22Rv1 (cell line): ENCODE results near the gene SULT1C2.

Experiments
- H3K27ac ChIP-seq: fragments of 450-650 bp; 2 replicates; pipeline ENCODE4 v1.5.1; 2017
- ZFX ChIP-seq: fragments of 450-650 bp; IDR thresholded peaks from 2 replicates; pipeline ENCODE4 v1.6.1; 2017; ENCODE audit warnings: antibody characterized with exemption, borderline replicate concordance
- TF ChIP-seq, protein P1 (sequence below): fragments of 450-650 bp; IDR thresholded peaks from 2 replicates; pipeline ENCODE4 v1.5.1; 2017; ENCODE audit warnings: mild to moderate bottlenecking

The SULT1C2 gene

GRCh38 chr2:108329771-108330170, 41.1 kb downstream of the SULT1C2 start:
- TF ChIP-seq, protein P1, sequence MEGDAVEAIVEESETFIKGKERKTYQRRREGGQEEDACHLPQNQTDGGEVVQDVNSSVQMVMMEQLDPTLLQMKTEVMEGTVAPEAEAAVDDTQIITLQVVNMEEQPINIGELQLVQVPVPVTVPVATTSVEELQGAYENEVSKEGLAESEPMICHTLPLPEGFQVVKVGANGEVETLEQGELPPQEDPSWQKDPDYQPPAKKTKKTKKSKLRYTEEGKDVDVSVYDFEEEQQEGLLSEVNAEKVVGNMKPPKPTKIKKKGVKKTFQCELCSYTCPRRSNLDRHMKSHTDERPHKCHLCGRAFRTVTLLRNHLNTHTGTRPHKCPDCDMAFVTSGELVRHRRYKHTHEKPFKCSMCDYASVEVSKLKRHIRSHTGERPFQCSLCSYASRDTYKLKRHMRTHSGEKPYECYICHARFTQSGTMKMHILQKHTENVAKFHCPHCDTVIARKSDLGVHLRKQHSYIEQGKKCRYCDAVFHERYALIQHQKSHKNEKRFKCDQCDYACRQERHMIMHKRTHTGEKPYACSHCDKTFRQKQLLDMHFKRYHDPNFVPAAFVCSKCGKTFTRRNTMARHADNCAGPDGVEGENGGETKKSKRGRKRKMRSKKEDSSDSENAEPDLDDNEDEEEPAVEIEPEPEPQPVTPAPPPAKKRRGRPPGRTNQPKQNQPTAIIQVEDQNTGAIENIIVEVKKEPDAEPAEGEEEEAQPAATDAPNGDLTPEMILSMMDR = no peak
- TF ChIP-seq ZFX = no peak
- H3K27ac ChIP-seq = no peak overlapping the region

DNA sequence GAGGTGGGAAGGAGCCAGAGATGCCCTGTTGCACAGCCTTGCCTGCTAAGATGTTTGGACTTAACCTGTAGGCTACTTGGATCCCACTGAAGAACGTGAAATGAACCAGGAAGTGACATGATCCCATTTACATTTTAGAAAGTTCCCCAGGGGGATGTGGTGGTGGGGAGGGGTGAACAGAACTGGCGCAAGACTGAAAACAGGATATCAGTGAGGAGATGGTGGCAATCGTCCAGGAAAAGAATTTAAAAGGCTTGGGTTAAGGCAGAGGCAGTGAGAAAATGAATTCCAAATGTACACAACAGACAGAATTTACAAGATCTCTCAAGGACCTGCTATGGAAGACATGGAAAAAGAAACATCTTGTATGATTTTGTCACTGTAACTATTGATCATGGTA, 42.3 kb downstream of the SULT1C2 start:
- H3K27ac ChIP-seq = no peak overlapping the region
- TF ChIP-seq, protein P1 = no peak
- no peak for TF ChIP-seq ZFX

- TF ChIP-seq ZFX = no peak
- TF ChIP-seq, protein P1 = no peak
- no peak overlapping the region for H3K27ac ChIP-seq
Observed at GRCh38 chr2:108345951-108346350, 57.3 kb downstream of the SULT1C2 start.

DNA sequence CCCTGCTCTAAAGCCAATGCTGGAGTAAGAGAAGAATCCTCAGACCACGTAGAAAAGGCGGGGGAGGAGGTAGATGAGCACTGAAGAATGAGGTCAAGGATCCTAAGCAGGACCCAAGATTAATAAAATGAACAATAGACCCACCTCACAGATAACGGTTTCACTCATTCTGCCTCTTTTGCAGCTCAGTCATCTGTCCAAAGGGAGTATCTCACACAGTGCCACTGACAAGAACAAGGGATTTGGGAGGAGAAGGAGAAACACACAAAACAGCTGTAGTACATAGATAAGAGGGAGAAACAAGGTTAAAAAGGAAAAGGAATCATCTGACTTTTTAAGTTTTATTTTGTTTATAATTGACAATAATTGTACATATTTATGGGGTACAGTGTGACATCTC, 58.1 kb downstream of the SULT1C2 start:
- no peak overlapping the region for H3K27ac ChIP-seq
- no peak for TF ChIP-seq ZFX
- TF ChIP-seq, protein P1 = no peak

GRCh38 chr2:108347786-108348185, 59.1 kb downstream of the SULT1C2 start:
- no peak overlapping the region for H3K27ac ChIP-seq
- TF ChIP-seq, protein P1 = no peak

DNA sequence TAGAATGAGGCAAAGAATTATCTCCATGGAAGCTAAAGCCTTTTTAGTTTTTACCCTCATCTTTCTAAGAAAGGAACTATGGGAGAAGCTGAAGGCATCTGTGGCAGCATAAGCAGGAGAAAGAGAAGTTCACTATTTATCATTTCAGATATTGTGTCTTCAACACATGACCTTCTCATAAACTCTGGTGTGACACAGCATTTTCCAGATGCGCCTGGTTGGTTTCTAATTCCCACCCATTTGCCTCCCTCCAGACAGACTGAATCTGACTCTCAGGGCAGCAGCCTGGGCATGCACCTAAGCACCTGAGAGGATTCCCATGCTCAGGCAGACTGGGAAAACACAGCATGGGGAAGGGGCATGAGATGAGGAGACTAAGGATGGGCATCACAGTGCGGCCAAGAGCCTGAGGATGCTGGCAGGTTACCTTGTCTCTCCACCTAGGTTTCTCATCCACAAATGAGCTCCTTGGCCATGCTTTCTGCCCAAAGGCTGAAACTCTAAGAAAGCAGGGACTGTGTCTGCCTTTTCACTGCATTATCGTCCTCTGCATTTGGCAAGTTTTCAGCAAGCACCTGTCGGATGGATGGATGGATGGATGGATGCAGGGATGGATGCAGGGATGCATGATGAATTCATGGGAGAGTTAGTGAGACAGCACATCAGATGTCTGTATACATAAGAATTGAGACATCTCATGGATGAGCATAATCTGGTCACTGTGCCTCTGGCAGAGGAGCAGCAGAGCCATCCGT, 60.3 kb downstream of the SULT1C2 start:
- H3K27ac ChIP-seq = no peak overlapping the region

DNA sequence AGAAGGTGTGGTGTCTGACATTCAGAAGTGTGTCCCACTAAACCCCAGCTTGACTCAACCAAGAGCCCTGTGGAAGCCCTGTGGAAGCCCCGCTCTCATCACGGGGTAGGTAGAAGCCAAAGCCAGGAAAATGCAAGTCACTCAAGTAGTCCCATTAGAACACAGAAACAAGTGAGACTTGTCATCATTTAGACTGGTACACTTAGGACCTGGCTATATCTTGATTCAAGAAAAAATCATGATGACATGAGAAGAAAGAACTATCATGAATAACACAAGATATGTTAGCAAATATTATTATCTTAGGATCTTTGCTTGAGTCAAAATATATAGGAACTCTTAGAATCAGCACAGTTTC, 60.9 kb downstream of the SULT1C2 start:
- no peak for TF ChIP-seq ZFX
- TF ChIP-seq, protein P1 = no peak
- H3K27ac ChIP-seq = no peak overlapping the region

More for the DNA sequence above, 60.3 kb downstream of the SULT1C2 start:
- TF ChIP-seq, protein P1 = no peak
- no peak for TF ChIP-seq ZFX
